HFF-Myc (cell line): ENCODE data around the gene SOS1.
A peak's percentile ranks its signal among the peaks of the same experiment; 100 is the strongest.

Experiments
- DNase-seq: peaks from one replicate; pipeline ENCODE4 v3.0.0-alpha.2; 2011; ENCODE audit warnings: low read depth; ENCODE audit errors: extremely low read depth
- H3K4me3 ChIP-seq: replicated peaks from 2 replicates; pipeline ENCODE4 v1.5.1; 2011; ENCODE audit warnings: low read depth, mild to moderate bottlenecking, control low read depth, low read length
- CTCF ChIP-seq: IDR thresholded peaks from 2 replicates; pipeline ENCODE4 v1.5.1; 2012; ENCODE audit warnings: mild to moderate bottlenecking, low read depth, low read length, control low read depth; ENCODE audit errors: missing control alignments

The SOS1 gene

GRCh38 chr2:39124746-39125057, 3.9 kb upstream of the SOS1 start:
- TF ChIP-seq CTCF: no peak
- no peak for DNase-seq
- H3K4me3 ChIP-seq: peak overlapping the region; percentile 85

- peak; percentile 88 for DNase-seq
- TF ChIP-seq CTCF: peak; percentile 55
- peak overlapping the region; percentile 85 for H3K4me3 ChIP-seq
Measured at GRCh38 chr2:39124000-39124745, 3.3 kb upstream of the SOS1 start.

- peak overlapping the region; percentile 85 for H3K4me3 ChIP-seq
- no peak for TF ChIP-seq CTCF
- no peak for DNase-seq
Measured at GRCh38 chr2:39123436-39123999, 2.7 kb upstream of the SOS1 start.

- DNase-seq: no peak
- H3K4me3 ChIP-seq: peak overlapping the region; percentile 76
- no peak for TF ChIP-seq CTCF
Measured at GRCh38 chr2:39121523-39122063, 742 bp upstream of the SOS1 start.

- H3K4me3 ChIP-seq: peak overlapping the region; percentile 76
- no peak for DNase-seq
- no peak for TF ChIP-seq CTCF
Measured at GRCh38 chr2:39120521-39120770, 405 bp downstream of the SOS1 start.

GRCh38 chr2:39119732-39120520, 925 bp downstream of the SOS1 start:
- no peak for TF ChIP-seq CTCF
- H3K4me3 ChIP-seq: peak overlapping the region; percentile 76
- DNase-seq: no peak
